ENCODE measurements around the gene CCDC157. TPM values are rescaled to one million over a fixed set of nuclear protein-coding genes. Genes with fewer than 3 reads are reported as not detected.

CCDC157 gene
- polyA plus RNA-seq, 1 donor from 2014 or later: 32.2 TPM

GRCh38 chr22:30325065-30325720, 31.6 kb upstream of the CCDC157 start:
- Histone ChIP-seq H3K36me3 (ENCODE audit: insufficient read depth, low read length) (no peaks in the 10 kb centered on the region), H3K4me3 (ENCODE audit: low read length) (peak overlapping the region; percentile 92), H3K27me3 (ENCODE audit: insufficient read depth, low read depth, low read length) (no peaks in the 10 kb centered on the region), H3K79me2 (replicated peaks; ENCODE audit: insufficient read depth, low read length) (no peaks in the 10 kb centered on the region), H3K9ac (ENCODE audit: low read length) (no peak overlapping the region), H3K9me3 (ENCODE audit: low read length) (no peaks in the 10 kb centered on the region), H3K9me2 (ENCODE audit: insufficient read depth, low read length) (no peaks in the 10 kb centered on the region), H3F3A (ENCODE audit: insufficient read depth, low read length, poor library complexity, severe bottlenecking) (no peaks in the 10 kb centered on the region), H3K4me2 (ENCODE audit: low read length) (no peak overlapping the region), H3K27ac (ENCODE audit: low read length) (no peak overlapping the region), H4K20me1 (ENCODE audit: insufficient read depth) (no peaks in the 10 kb centered on the region), H2AFZ (ENCODE audit: low read depth, low read length) (no peak overlapping the region)
- TF ChIP-seq SMC3 (conservative IDR thresholded peaks at IDR 0.05; ENCODE audit: poor library complexity) (no peak), EP300 (conservative IDR thresholded peaks at IDR 0.05; ENCODE audit: poor library complexity, severe bottlenecking) (no peak), TAF1 (IDR thresholded peaks at IDR 0.05; ENCODE audit: low read depth) (no peak), POLR2AphosphoS5 (IDR thresholded peaks at IDR 0.05) (no peak), EZH2 (IDR thresholded peaks at IDR 0.05; ENCODE audit: borderline replicate concordance, insufficient read depth, low read length, poor library complexity, severe bottlenecking) (no peak), REST (IDR thresholded peaks at IDR 0.05; ENCODE audit: borderline replicate concordance) (no peak), CTCF (IDR thresholded peaks at IDR 0.05; ENCODE audit: poor library complexity, severe bottlenecking) (no peak), MXI1 (conservative IDR thresholded peaks at IDR 0.05; ENCODE audit: poor library complexity, severe bottlenecking) (no peak), RAD21 (conservative IDR thresholded peaks at IDR 0.05) (no peak)

- H3K27ac ChIP-seq (ENCODE audit: low read length): no peak overlapping the region
- no peaks in the 10 kb centered on the region for H3F3A ChIP-seq (ENCODE audit: insufficient read depth, low read length, poor library complexity, severe bottlenecking)
- H3K4me2 ChIP-seq (ENCODE audit: low read length): peak overlapping the region; percentile 59
- no peaks in the 10 kb centered on the region for H3K9me2 ChIP-seq (ENCODE audit: insufficient read depth, low read length)
- no peaks in the 10 kb centered on the region for H3K79me2 ChIP-seq (replicated peaks; ENCODE audit: insufficient read depth, low read length)
- H3K27me3 ChIP-seq (ENCODE audit: insufficient read depth, low read depth, low read length): no peaks in the 10 kb centered on the region
- H3K9ac ChIP-seq (ENCODE audit: low read length): peak overlapping the region; percentile 84
- no peaks in the 10 kb centered on the region for H3K36me3 ChIP-seq (ENCODE audit: insufficient read depth, low read length)
- H4K20me1 ChIP-seq (ENCODE audit: insufficient read depth): no peaks in the 10 kb centered on the region
- TF ChIP-seq RAD21 (conservative IDR thresholded peaks at IDR 0.05) (no peak), EZH2 (IDR thresholded peaks at IDR 0.05; ENCODE audit: borderline replicate concordance, insufficient read depth, low read length, poor library complexity, severe bottlenecking) (no peak), SMC3 (conservative IDR thresholded peaks at IDR 0.05; ENCODE audit: poor library complexity) (no peak), MXI1 (conservative IDR thresholded peaks at IDR 0.05; ENCODE audit: poor library complexity, severe bottlenecking) (no peak), REST (IDR thresholded peaks at IDR 0.05; ENCODE audit: borderline replicate concordance) (no peak), TAF1 (IDR thresholded peaks at IDR 0.05; ENCODE audit: low read depth) (no peak), POLR2AphosphoS5 (IDR thresholded peaks at IDR 0.05) (no peak), CTCF (IDR thresholded peaks at IDR 0.05; ENCODE audit: poor library complexity, severe bottlenecking) (no peak)
- no peak overlapping the region for H2AFZ ChIP-seq (ENCODE audit: low read depth, low read length)
- no peaks in the 10 kb centered on the region for H3K9me3 ChIP-seq (ENCODE audit: low read length)
- H3K4me3 ChIP-seq (ENCODE audit: low read length): peak overlapping the region; percentile 92
Measured at GRCh38 chr22:30325724-30326254, 31.0 kb upstream of the CCDC157 start.
